GM19467 (cell line): ENCODE measurements around the gene RIPOR2.
"Not testable (repeated sequence)": the region's sequence is repeated elsewhere in the genome, so short reads cannot be mapped to it uniquely, and the experiment has no call there.

Experiments used
- ATAC-seq: cut with Tn5 transposase; IDR thresholded peaks from one replicate; pipeline ENCODE4 v1.9.1; 2021; ENCODE audit warnings: mild to moderate bottlenecking, moderate library complexity; ENCODE audit not compliant: unreplicated experiment

RIPOR2 gene

DNA sequence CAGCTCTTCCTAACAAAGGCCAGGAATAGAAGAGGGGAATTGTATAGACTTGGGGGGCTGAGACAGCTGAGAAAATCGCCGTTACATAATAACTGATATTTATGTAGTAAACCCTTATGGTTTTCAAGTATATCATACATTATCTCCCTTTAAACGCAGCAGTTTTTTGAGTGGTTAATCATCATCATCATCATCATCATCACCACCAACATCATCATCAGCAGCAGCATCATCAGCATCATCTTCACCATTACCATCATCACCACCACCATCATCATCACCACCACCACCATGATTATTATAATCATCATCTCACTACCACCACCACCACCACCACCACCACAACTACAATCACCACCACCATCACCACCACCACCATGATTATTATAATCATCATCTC is 9.1 kb downstream of the RIPOR2 start:
- not testable (repeated sequence) for ATAC-seq

DNA sequence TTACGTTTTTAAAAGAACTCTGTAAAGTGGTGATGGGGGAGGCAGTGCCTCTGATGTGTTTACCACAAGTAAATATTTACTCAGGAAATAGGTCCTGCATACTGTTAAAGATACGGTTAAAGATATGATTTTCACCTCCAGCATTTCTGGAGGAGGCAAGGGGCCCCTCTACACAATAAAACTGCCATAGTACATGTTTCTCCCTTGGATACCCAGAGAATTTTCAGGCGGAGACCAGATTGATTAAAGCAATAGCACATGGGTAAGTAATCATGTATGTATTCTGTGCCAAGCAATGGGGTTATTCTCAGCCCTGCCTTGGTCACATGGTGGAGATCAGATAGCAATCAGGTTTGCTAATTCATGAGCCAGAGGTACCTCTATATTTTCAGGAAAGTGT is 9.6 kb downstream of the RIPOR2 start:
- no peak for ATAC-seq

DNA sequence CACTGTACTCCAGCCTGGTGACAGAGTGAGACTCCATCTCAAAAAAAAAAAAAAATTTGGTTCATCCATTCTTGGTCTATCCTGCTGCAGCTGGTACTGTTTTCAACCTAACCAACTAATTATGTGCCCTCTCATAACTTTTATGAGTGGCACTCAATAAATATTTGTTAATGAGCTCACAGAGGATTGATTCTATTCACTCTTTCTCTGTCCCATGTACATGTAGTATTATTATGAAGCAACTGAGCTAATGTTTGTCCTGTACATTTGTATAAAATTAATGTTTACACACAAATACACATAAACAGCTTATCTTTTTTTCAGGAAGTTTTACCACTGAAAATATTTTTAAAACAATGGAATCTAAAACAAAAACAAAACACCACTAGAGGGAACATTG is 10.1 kb downstream of the RIPOR2 start:
- no peak for ATAC-seq

GRCh38 chr6:24924580-24925356 is 11.0 kb downstream of the RIPOR2 start:
- no peak for ATAC-seq

DNA sequence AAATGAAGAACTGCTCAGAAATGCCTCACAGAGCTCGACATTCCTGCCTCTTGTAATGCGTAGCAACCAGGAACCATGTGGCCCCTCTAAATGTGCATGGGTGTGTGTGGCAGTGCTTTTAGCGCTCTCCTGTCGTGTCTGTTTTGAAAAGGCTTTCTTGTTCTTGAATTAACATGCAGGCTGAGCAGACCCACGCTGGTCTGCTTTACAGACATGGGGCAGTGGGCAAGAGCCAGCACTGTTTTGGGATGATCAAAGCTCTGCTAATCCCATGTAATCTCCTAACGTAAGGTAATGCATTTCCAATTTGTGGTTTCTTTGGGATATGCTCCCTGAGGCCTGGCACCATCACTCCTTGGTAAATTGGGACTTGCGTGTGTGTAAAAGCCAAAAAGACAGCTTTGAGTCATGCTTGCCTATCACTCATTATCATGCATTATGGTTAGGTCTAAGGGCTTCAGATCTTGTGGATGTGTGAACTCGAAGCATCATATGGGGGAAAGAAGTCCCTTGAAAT is 11.8 kb downstream of the RIPOR2 start:
- no peak for ATAC-seq

- no peak for ATAC-seq
Observed at GRCh38 chr6:24922814-24923213, 12.9 kb downstream of the RIPOR2 start.

DNA sequence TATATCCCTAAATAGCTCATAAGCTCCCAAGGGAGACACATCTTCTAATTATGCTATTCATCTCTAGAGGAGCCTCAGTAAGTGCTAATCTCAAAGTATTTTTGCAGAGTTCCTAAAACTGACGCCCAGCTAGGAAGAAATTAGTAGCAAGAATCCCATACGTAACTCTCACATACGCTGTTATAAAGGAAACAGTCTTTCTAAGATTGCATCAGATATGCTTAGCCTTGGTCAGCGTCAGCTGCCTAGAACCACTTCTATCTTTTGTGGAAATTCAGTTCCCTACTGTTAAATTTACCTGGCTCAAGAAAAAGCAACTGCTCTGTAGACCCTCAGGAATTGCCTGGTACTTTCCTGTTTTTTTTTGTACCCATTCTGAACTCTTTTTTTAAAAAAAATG is 13.6 kb downstream of the RIPOR2 start:
- no peak for ATAC-seq

DNA sequence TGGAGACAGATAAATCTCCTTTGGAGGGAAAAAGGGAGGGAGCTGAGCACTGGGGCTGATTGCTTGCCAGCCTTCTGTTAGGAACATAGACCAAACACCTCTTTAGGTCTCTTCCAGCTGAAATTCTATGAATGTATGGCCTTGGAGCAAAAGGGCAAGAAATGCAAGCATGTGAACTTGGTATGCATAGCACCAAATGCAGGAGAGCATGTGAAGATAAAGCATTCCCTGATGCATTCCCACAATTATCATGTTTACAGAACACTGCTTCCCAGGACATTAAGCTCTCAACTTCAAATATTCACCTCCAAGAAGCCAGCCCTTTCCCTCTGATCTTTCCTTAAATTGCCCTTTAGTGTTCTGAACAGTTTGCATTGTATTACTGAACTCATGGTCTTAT is 15.6 kb downstream of the RIPOR2 start:
- no peak for ATAC-seq

DNA sequence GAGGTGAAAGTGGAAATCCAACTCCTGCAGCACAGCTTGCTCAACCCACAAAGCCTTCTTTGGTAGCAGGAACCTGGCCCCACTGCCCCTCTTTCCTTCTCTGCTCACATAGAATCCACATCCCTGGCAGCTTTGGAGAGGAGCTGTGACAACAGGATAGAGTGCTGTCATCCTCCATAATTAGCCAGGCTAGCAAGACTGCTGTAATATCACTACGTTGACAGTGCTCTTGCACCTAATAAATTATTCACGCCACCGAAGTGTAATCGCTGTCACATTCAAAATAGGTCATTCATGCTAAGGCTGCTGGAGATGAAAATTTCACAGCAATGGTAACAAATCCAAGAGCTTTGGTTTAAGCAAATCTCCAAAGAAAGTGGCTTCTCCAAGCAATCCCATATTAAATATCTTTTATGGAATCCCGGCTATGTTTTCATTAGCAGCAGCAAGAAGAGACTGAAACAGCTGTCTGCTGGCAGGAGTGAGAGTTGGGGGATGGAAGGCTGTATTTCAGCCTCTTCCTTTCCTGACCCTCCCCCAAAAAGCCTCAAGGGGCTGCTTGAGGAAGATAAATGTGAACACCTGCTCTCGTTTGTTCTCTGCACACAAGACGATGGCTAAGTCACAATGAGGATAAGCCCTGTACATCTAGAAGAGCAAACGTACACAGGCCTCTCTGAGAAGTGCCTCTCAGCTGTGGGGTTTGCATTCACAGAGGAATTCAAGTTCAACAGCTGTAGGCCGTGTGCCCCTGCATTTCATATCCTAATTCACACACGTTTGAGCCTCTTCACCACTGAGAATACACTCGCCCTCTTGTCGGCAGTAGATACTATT is 16.5 kb downstream of the RIPOR2 start:
- peak; percentile 44 for ATAC-seq

- no peak for ATAC-seq
Observed at GRCh38 chr6:24918641-24919055, 17.1 kb downstream of the RIPOR2 start.

DNA sequence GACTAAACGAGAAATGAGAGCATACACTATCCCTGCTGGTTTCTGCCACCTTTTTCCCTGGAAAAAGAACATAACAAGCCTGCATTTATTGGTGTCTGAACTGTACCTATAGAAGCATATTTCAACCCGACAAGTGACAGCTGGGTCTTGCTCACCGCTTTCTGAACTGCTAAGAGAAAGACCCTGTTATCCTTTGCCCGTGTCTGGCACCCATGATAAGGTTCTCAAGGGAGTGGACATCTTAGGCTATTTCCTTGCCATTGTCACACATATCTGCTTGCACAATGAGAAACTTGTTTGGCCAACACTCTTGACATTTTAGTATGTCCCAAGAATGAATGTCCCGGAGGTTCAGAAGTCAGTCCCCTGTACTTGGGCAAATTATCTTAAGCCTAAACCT is 19.3 kb downstream of the RIPOR2 start:
- no peak for ATAC-seq

- ATAC-seq: no peak
Observed at GRCh38 chr6:24915641-24916040, 20.1 kb downstream of the RIPOR2 start.

DNA sequence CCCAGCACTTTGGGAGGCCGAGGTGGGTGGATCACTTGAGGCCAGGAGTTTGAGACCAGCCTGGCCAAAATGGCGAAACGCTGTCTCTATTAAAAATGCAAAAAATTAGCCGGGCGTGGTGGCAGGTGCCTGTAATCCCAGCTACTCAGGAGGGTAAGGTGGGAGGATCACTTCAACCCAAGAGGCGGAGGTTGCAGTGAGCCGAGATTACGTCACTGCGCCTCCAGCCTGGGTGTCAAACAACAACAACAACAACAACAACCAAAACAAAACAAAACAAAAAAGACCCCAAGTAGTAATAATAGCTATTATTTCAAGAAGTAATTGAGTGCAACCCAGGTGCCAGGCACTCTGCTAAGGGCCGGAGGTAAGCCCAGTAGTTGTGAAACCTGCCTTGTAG is 21.7 kb downstream of the RIPOR2 start:
- ATAC-seq: not testable (repeated sequence)

DNA sequence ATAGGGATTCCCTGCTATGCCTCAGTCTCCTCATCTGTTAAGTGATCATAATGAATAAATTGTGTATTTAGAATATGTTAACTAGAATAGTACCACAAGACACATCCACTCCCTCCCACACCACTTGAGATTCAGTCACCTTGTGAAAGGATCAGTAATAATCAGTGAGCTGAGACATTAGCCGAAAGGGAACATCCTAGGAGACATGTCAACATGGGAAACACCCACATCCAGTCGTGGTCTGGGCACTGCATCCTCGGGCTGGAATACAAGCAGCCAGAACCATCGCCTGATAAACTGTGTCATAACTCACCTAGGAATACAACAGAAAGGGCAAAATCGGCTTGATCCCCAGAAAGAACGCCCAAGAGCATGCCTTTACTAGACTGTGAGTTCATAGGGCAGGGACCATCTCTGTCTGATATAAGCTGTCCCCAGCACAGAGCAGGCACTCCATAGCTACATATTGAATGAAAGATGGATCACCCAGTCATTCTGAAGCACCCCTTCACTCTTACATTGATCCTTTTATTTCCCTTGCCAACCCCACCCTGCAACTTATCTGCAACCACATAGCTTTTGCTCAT is 23.9 kb downstream of the RIPOR2 start:
- no peak for ATAC-seq

DNA sequence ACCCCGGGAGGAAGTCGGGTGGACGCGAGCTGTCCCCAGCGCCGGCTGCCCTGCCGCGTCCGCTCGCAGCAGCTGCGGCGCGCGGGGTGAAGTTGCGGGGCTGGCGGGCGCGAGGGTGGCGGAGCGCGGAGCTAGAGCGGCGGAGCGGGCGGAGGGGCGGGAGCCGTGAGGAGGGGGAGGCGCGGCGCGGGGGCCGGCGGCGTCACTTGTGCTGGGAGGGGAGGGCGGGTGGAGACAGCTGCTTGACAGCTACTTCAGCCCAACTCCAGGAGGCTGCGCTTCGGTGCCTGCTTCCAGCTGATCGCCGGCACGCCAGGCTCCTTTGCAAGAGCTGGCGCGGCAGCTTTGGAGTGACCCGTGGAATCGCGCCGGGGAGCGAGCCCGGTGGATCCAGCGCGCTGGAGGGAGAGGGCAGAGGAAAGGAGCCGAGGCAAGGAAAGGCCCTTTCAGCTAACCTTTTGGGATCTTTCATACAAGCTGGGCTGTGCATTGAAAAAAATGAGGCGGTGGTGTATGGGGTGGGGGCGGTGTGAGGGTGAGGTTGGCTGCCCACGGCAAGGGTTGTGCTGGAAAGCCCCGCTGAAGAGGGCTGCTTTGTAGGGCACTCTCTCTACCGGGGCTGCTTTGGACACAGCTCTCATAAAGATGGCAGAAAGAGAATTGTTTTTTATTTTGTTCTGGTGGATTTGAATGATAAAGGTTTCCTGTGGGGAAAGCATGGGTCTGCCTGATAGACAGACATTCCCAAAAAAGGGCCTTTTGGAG is 24.6 kb downstream of the RIPOR2 start:
- peak; percentile 42 for ATAC-seq

GRCh38 chr6:24910331-24910960 is 25.3 kb downstream of the RIPOR2 start:
- ATAC-seq: peak; percentile 40

DNA sequence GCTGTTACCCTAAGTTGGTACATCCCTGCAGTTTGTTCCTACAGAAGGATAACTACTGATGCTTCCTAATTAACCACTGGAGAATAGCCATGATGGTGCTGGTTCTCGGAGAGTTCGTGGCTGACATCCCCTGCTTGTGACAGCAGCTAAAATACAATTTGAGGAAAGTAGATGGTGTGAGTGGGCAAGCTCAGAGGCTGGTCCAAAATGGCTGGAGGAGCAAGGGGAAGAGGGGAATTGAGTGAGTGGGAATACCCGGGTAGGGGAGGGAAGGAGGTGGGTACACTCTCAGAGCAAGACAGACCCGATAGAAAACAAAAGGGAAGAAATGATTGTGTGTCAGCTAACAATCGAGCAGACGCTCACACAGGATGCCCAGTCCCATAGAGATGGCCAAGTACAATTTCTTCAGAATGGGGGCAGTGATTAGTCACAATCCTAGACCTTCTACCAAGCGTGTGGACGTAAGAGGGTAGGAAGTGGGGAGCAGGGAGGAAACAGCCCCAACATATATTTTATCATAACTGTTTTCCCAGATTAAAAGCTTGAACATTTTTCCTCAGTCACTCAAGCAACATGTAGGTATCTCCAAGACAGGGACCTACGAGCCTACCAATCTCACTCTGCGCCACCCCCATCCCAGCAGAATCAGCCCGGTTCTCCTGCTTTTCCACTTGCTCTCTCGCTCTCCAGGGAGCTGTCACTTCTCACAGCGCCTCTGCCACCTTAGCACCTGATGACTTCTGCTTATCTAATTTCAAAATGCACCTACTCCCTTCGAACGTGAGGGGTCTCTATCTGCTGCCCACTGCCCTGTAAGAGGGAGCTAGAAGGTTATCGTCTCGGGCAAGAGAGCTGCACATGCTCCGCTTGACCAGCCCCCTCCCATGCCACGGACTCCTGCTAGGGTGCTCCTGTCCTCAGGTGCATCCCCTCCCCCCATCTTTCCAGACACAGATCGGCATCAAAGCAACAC is 26.2 kb downstream of the RIPOR2 start:
- ATAC-seq: no peak

DNA sequence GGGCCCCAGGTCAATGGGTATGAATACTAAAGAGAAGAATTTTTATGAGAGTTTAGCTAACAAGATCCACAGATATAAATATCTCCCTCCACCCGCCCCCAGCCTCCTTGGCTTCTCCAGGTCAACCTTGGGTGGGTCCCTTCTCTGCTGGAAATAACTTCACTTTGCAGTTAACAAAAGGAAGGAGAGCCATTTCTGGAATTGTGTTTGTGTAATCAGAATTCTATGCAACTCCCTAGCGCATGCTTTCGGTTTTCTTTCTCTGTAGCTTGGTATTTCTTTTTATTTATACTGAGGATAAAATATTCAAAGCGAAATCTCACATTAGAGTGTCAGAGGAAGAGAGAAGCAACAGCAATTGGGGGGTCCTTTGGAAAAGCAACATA is 27.1 kb downstream of the RIPOR2 start:
- ATAC-seq: no peak

DNA sequence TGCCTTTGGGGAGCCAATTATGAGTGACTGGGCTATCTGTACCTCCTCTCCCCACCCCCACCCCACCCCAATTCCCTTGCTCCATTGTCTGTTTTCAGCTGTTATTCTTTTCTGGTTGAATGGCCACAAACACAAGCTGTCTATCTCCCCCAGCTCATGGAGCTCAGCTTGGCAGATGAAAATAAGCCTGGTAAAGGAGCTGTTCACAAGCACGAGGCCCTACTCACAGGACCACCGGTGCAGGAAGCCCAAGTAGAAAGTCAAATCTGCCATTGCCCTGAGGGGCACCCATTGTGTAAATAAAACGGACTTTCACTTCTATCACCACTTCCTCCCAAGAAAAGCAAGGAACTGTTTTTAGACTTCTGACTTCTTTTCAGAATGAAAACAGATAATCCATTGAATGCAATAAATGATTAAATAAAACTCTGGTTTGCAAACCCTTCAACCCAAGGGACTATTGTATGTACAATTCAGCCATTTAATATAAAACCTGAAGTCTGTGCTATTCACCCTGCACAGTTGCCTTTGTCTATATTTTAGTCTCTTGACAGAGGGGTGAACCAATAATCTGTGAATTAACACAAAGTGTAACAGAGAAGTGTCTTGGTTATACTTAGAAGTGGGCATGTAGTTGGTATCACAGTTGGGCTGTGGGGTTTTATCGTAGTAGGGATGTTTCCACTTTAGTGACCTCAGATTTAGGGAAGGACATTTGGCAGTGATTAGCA is 27.7 kb downstream of the RIPOR2 start:
- ATAC-seq: no peak
